GM12878 (cell line): Measurements from ENCODE around the gene MUC5AC. TPM values are rescaled to one million over a fixed set of nuclear protein-coding genes. Genes with fewer than 3 reads are reported as not detected.

Source experiments
- BRCA1 ChIP-seq: IDR thresholded peaks from 2 replicates; pipeline ENCODE4 v1.6.1; 2011; ENCODE audit warnings: low read depth, low read length, improper control_type of control experiment
- CEBPZ ChIP-seq: fragments of 150-350 bp; IDR thresholded peaks from 2 replicates; pipeline ENCODE4 v1.6.1; 2016; ENCODE audit warnings: low read depth, low read length
- HCFC1 ChIP-seq: fragments of 150-350 bp; IDR thresholded peaks from 2 replicates; pipeline ENCODE4 v1.6.1; 2014; ENCODE audit warnings: low read length
- HDGF ChIP-seq: fragments of 450-650 bp; IDR thresholded peaks from 2 replicates; pipeline ENCODE4 v1.6.1; 2016; ENCODE audit warnings: antibody characterized with exemption
- IKZF2 ChIP-seq, 2 experiments: fragments of 450-650 bp; IDR thresholded peaks; 2 replicates each; pipeline ENCODE4 v1.6.1; 2017; ENCODE audit warnings: mild to moderate bottlenecking in 2 of 2, moderate library complexity in 2 of 2
- MTA2 ChIP-seq: fragments of 450-650 bp; IDR thresholded peaks from 2 replicates; pipeline ENCODE4 v1.6.1; 2016; ENCODE audit warnings: low read depth, mild to moderate bottlenecking, moderate library complexity
- SP1 ChIP-seq: IDR thresholded peaks from one replicate; pipeline ENCODE4 v1.6.1; 2011; ENCODE audit warnings: low read depth, low read length
- TCF7 ChIP-seq: IDR thresholded peaks from 2 replicates; pipeline ENCODE4 v1.6.1; 2014; ENCODE audit warnings: antibody characterized with exemption, borderline replicate concordance
- YBX1 ChIP-seq: fragments of 450-650 bp; IDR thresholded peaks from 2 replicates; pipeline ENCODE4 v1.6.1; 2016; ENCODE audit warnings: antibody characterized with exemption
- polyA plus RNA-seq, 11 experiments: library from polyadenylated mRNA; depleted of rRNA in 4 of 11; unstranded in 6 of 11; stranded (reverse) in 5 of 11; fragments of >200 nt; fragmentation: Nextera tagmentation in 4 of 11; fragmentation: Illumina TruSeq in 1 of 11; extraction: Ambion mirVana in 4 of 11; extraction: Trizol in 1 of 11; gene quantifications; 1 replicate in 1 of 11; 2 replicates in 10 of 11; pipeline versions ENCODE4 v1.2.1 to v1.2.3, GENCODE V29; 2011 to 2016; ENCODE audit warnings: inconsistent platforms in 2 of 11, missing spikeins in 2 of 11, low read depth in 1 of 11
- total RNA-seq, 4 experiments: library from RNA; depleted of rRNA in 3 of 4; stranded (reverse); fragments of >200 nt in 3 of 4; fragmentation: Illumina TruSeq in 1 of 4; extraction: Trizol in 1 of 4; gene quantifications; 2 replicates each; pipeline versions ENCODE4 v1.2.1 to v1.2.3, GENCODE V29; 2013 to 2021
- TF ChIP-seq, protein P1 (sequence below): fragments of 150-350 bp; IDR thresholded peaks from 2 replicates; pipeline ENCODE4 v1.6.1; 2014; ENCODE audit warnings: mild to moderate bottlenecking, low read depth, low read length

The MUC5AC gene
- total and polyA plus RNA-seq, 10 of the 15 experiments (the other 5 are each of a cell fraction or from before 2014, with no cell fraction given), result under 0.01 to 0.01 TPM; not detected in 8

GRCh38 chr11:1205987-1206331 lies 48.2 kb downstream of the MUC5AC start (continued):
- TF ChIP-seq CEBPZ (no peak), HCFC1 (no peak), SP1 (no peak), IKZF2 (IDR thresholded peaks at IDR 0.05) (no peak), YBX1 (no peak), TCF7 (no peak), MTA2 (no peak), BRCA1 (no peak), HDGF (no peak)
- TF ChIP-seq, protein P1, sequence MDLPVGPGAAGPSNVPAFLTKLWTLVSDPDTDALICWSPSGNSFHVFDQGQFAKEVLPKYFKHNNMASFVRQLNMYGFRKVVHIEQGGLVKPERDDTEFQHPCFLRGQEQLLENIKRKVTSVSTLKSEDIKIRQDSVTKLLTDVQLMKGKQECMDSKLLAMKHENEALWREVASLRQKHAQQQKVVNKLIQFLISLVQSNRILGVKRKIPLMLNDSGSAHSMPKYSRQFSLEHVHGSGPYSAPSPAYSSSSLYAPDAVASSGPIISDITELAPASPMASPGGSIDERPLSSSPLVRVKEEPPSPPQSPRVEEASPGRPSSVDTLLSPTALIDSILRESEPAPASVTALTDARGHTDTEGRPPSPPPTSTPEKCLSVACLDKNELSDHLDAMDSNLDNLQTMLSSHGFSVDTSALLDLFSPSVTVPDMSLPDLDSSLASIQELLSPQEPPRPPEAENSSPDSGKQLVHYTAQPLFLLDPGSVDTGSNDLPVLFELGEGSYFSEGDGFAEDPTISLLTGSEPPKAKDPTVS, result no peak
